Mucosa of descending colon (tissue), 3 donors: ENCODE results near the gene TAP2. TPM values are rescaled to one million over a fixed set of nuclear protein-coding genes. Genes with fewer than 3 reads are reported as not detected.

Experiments
- ATAC-seq: fragments of 200-7000 bp; cut with Tn5 transposase; one replicate; pipeline ENCODE4 v1.9.1; 2020; ENCODE audit warnings: mild to moderate bottlenecking, moderate library complexity
- DNase-seq, 3 donors: peaks; one replicate each; pipeline ENCODE4 v3.0.0-alpha.2; 2020
- H3K36me3 ChIP-seq: fragments of 200-600 bp; one replicate; pipeline ENCODE4 v1.8.0; 2021; ENCODE audit warnings: low read depth, mild to moderate bottlenecking
- H3K4me1 ChIP-seq: fragments of 200-600 bp; one replicate; pipeline ENCODE4 v1.8.0; 2021; ENCODE audit warnings: low read depth, mild to moderate bottlenecking
- H3K4me3 ChIP-seq: fragments of 200-600 bp; one replicate; pipeline ENCODE4 v1.8.0; 2021; ENCODE audit warnings: mild to moderate bottlenecking
- H3K9me3 ChIP-seq: fragments of 200-600 bp; one replicate; pipeline ENCODE4 v1.8.0; 2021; ENCODE audit warnings: mild to moderate bottlenecking
- intact Hi-C, 2 donors: fragments of 100-400 bp; cut with DNase I in 1 of 2; cut with micrococcal nuclease in 1 of 2; formaldehyde crosslinking; loops; one replicate each; pipeline versions ENCODE4 v1.11.0 to v1.11.1; 2022; cut with DNase I, micrococcal nuclease
- total RNA-seq, 3 donors: library from RNA; stranded (reverse); fragmentation: NEBNext Ultra II Directional in 2 of 3; extraction: Animal tissue kit (Norgen Biotek cat#: 25700) in 2 of 3; gene quantifications; one replicate each; pipeline versions ENCODE4 v1.2.1 to v1.2.4, GENCODE V29; 2021 to 2023
- TF ChIP-seq, protein P1 (sequence below): fragments of 200-600 bp; IDR thresholded peaks from one replicate; pipeline ENCODE4 v1.8.0; 2022; ENCODE audit warnings: antibody characterized with exemption, mild to moderate bottlenecking
- donor health status: DM: no; HTN: no; CAD: no; lungs with moderate emphysema.
- donor health status: DM: no; HTN: no; CAD: no.
- donor health status: DM: no; HTN: yes; CAD: no.

TAP2 gene
- total RNA-seq, 3 donors from 2014 or later: 47.4 to 179 (median 52.7) TPM

DNA sequence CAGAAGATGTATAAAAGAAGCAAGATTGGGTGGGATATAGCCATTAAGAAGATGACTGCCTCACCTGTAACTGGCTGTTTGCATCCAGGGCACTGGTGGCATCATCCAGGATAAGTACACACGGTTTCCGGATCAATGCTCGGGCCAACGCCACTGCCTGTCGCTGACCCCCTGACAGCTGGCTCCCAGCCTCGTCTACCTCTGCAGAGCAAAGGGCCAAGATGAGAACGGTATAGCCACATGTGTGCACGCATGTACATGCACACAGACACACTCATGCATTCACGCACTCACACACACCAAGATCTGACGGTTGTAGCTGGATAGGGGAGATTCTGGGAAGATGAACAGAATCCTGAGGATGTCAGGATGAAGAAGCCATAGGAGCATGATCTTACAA, 8.5 kb upstream of the TAP2 start:
- Histone ChIP-seq H3K36me3 (peaks cover 9% of the 10 kb centered on the region), H3K4me1 (peaks cover 29% of the 10 kb centered on the region), H3K9me3 (no peaks in the 10 kb centered on the region), H3K4me3 (no peak overlapping the region)
- intact Hi-C loops: no loop called here
- ATAC-seq (no peak), DNase-seq (no peak)
- TF ChIP-seq, protein P1, sequence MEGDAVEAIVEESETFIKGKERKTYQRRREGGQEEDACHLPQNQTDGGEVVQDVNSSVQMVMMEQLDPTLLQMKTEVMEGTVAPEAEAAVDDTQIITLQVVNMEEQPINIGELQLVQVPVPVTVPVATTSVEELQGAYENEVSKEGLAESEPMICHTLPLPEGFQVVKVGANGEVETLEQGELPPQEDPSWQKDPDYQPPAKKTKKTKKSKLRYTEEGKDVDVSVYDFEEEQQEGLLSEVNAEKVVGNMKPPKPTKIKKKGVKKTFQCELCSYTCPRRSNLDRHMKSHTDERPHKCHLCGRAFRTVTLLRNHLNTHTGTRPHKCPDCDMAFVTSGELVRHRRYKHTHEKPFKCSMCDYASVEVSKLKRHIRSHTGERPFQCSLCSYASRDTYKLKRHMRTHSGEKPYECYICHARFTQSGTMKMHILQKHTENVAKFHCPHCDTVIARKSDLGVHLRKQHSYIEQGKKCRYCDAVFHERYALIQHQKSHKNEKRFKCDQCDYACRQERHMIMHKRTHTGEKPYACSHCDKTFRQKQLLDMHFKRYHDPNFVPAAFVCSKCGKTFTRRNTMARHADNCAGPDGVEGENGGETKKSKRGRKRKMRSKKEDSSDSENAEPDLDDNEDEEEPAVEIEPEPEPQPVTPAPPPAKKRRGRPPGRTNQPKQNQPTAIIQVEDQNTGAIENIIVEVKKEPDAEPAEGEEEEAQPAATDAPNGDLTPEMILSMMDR: no peak

DNA sequence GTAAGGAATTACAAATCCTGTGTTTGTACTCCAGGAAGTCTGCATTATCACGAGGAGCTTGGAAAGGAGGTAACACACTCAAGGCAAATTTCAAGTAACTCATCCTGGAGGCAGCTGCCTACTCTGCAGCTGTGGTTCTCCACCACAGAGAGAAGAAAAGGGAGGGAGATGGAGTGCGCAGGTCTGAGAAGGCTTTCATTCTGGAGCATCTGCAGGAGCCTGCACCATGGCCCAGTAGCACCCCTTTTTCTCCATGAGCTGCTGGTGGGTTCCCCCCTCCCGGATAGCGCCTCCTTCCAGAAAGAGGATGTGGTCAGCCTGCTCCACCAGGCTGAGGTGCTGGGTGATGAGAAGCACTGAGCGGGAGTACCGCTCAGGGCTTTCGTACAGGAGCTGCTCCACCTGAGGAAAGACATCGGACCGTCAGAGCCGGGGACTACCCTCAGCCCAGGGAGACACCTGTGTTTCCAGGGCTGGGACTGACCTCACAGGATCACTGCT, 6.9 kb upstream of the TAP2 start:
- TF ChIP-seq, protein P1: no peak
- no peaks in the 10 kb centered on the region for H3K9me3 ChIP-seq
- peak in 2 of 3 donors; percentile 50 to 76 for DNase-seq
- peaks cover 9% of the 10 kb centered on the region for H3K36me3 ChIP-seq
- no peak overlapping the region for H3K4me3 ChIP-seq
- H3K4me1 ChIP-seq: peaks cover 20% of the 10 kb centered on the region
- no peak for ATAC-seq
- intact Hi-C loops: no loop called here

DNA sequence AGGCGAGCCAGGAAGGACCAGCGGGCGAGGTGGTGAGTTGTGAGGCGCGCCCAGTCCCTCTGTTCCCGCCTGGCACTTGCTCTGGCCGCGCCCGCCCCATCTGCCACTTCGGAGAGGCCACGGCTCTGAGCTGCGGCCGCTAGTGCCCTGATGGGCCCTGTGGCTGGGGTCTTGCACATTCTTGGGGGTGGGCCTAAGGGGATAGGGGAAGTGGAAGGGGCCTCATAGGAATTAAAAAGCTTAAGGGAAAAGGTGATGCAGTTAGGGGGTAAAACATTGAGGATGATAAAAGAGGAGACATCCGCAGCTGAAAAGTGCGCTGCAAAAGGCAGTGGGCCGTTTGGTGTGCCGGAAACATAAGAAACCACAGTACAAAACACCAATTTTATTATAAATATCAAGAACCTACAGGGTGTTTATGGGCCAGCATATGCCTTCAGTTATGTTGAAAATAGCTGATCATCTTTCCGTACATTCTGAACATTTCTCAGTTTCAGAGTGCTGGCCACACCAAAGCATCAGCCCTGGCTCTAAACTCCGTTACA, 6.4 kb upstream of the TAP2 start:
- intact Hi-C loops: no loop called here
- peaks cover 19% of the 10 kb centered on the region for H3K4me1 ChIP-seq
- no peak for ATAC-seq
- peaks cover 9% of the 10 kb centered on the region for H3K36me3 ChIP-seq
- H3K4me3 ChIP-seq: peak overlapping the region; percentile 66
- no peak for DNase-seq
- TF ChIP-seq, protein P1: no peak
- H3K9me3 ChIP-seq: no peaks in the 10 kb centered on the region

DNA sequence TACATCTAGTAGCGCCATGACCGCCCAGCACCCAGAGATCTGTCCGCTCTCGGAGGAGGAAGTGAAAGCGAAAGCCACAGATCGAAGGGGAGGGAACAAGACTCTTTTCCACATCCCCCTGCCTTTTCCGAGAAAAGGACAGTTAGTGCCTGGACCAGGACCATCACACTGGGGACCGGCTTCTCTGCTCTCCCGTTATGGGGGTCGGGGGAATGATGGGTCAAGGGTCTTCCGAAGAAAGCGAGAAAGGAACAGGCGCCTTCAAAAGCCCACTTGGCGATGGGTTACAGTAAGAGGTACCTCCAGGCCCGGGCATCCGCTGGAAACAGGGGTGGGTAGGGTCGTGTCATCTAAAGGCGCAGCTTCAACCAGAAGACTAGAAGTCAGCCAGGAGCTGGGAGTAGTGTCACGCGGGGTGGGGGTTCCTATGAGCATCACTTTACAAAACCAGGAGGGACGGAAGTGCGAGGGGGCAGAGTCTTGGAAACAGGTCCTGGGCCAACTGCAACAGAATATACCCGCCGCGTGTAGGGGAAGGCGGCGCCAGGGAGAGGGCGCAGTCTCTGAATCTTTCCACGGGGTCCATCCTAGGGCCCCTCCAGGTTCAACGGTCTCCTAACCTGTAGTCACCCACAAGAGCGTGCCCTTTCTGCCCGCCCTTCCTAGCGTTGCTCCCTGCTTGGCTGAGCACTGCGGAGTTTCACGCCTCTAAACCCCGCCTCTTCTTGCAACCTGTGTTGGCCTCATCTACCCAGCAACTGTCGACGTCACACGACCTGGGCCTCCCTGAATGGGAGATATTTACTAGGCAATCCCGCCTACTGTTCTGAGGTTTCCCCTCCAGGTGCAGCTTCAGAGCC, 5.7 kb upstream of the TAP2 start, which contains the start of gene PSMB8:
Gene PSMB8 (minus strand): TSS at position 69 of the 860 bp plus-strand sequence. CDS start 51 bp downstream, at position 18.
- ATAC-seq (peak; percentile 93), DNase-seq (peak; percentile 98 to 99 (median 99))
- Histone ChIP-seq H3K36me3 (peaks cover 9% of the 10 kb centered on the region), H3K4me3 (peak within 1 kb of the TSS; percentile 66), H3K4me1 (peaks cover 17% of the 10 kb centered on the region), H3K9me3 (no peaks in the 10 kb centered on the region)
- TF ChIP-seq, protein P1: no peak
- intact Hi-C loops: no loop called here

DNA sequence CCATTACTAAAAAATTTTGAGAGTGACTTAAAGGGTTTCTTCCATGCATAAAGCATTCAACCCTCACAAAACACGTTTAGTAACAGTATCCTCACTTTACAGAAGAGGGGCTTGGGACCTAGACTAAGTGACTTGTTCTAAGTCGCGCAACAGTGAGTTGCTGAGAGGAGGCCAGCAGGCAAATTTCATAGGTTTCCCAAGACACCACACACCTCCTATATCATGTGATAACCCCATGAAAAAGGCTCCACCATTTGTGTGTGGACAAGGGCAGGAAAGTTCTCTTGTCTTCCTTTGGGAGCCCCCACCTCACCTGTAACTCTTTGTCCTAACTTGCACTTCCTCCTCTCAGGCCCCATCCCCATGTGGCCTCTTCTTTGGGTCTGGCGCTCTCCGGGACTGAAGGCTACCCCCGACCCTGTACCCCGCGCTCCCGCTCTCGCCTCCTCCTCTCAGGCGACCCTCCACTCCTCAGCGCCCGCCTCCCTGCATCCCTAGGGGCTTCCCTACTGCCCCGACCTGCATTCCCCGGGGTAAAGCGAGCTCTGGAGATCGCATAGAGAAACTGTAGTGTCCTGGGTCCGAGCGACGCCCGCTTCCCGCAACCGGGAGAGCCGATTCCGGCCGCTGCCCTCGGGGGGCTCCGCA, 4.9 kb upstream of the TAP2 start:
- DNase-seq (peak in 1 of 3 donors; percentile 82), ATAC-seq (peak; percentile 1)
- Histone ChIP-seq H3K36me3 (peaks cover 7% of the 10 kb centered on the region), H3K4me1 (peaks cover 20% of the 10 kb centered on the region), H3K4me3 (peak overlapping the region; percentile 66), H3K9me3 (no peaks in the 10 kb centered on the region)
- intact Hi-C loops: no loop called here
- TF ChIP-seq, protein P1: no peak
